Daoy (cell line): ENCODE data around the gene SUPV3L1. TPM values are rescaled to one million over a fixed set of nuclear protein-coding genes. Genes with fewer than 3 reads are reported as not detected.

Experiments used
- total RNA-seq: library from RNA; depleted of rRNA; stranded (reverse); fragments of >200 nt; shearing (Covaris generic); gene quantifications from 2 replicates; pipeline ENCODE4 v1.2.3, GENCODE V29; 2014; rRNA removed

The SUPV3L1 gene
- total RNA-seq, 1 experiment from 2014 or later = 23.0 TPM

Other genes with a start within 250 kb of the SUPV3L1 start
- gene DDX21, start 224.1 kb upstream of the SUPV3L1 start, total RNA-seq = 174 and 175 TPM in 2 replicates
- gene KIFBP, start 191.4 kb upstream of the SUPV3L1 start, total RNA-seq = 27.3 and 32.1 TPM in 2 replicates
- 8.3 and 11.5 TPM in 2 replicates for gene SRGN, start 92.1 kb upstream of the SUPV3L1 start, total RNA-seq
- 21.7 and 32.5 TPM in 2 replicates for gene VPS26A, start 56.1 kb upstream of the SUPV3L1 start, total RNA-seq
- gene HKDC1, start 40.1 kb downstream of the SUPV3L1 start, total RNA-seq = 0.69 and 0.89 TPM in 2 replicates
- gene HK1, start 98.3 kb downstream of the SUPV3L1 start, total RNA-seq = 20.8 and 28.9 TPM in 2 replicates
- gene TACR2, start 236.7 kb downstream of the SUPV3L1 start, total RNA-seq = not detected in 2 replicates